ENCODE measurements around the gene HSPB6.
A peak's percentile ranks its signal among the peaks of the same experiment; 100 is the strongest.

The HSPB6 gene

DNA sequence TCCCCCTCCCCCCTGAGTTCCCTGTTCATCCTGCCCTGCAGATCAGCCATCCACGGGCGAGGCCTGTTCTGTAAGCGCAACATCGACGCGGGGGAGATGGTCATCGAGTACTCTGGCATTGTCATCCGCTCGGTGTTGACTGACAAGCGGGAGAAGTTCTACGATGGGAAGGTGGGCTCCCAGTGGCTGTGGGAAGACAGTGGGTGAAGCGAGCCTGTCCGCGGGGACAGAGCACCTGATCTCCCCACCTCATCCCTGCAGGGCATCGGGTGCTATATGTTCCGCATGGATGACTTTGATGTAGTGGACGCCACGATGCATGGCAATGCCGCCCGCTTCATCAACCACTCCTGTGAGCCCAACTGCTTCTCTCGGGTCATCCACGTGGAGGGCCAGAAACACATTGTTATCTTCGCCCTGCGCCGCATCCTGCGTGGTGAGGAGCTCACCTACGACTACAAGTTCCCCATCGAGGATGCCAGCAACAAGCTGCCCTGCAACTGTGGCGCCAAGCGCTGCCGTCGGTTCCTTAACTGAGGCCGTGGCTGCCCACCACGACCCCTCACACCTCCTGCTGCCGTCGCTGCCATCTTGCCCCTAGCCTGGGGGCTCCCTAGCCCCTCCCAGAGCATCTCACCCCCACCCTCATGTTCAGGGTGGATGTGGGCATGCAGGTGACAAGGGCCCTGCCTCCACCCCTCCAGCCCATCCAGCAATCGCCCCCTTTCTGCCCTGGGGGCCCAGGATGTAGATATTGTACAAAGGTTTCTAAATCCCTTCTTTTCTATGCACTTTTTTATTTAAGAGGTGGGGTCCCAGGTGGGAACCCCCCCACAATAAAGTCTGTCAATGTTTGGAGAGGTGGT, 18.6 kb downstream of the HSPB6 start:
- Histone ChIP-seq H3K4me2 (ENCODE audit: low read length) (no peak overlapping the region), H2AFZ (ENCODE audit: low read depth, low read length) (no peak overlapping the region), H3K36me3 (replicated peaks; ENCODE audit: low read depth, low read length) (peaks cover 44% of the 10 kb centered on the region), H3K27me3 (ENCODE audit: low read depth, low read length) (no peaks in the 10 kb centered on the region), H3K4me1 (ENCODE audit: low read length) (peaks cover 24% of the 10 kb centered on the region), H3K9ac (ENCODE audit: low read length) (no peak overlapping the region), H3K27ac (ENCODE audit: low read length) (no peak overlapping the region), H3K79me2 (ENCODE audit: low read length) (peaks cover 2% of the 10 kb centered on the region; the same call in 1 of the 2 replicates), H3K4me3 (ENCODE audit: low read length) (no peak overlapping the region), H4K20me1 (ENCODE audit: insufficient read depth, low read length) (peaks cover 9% of the 10 kb centered on the region; the same call in 1 of the 2 replicates), H3K9me3 (ENCODE audit: insufficient read depth, low read length) (no peaks in the 10 kb centered on the region)
- TF ChIP-seq, protein P1, sequence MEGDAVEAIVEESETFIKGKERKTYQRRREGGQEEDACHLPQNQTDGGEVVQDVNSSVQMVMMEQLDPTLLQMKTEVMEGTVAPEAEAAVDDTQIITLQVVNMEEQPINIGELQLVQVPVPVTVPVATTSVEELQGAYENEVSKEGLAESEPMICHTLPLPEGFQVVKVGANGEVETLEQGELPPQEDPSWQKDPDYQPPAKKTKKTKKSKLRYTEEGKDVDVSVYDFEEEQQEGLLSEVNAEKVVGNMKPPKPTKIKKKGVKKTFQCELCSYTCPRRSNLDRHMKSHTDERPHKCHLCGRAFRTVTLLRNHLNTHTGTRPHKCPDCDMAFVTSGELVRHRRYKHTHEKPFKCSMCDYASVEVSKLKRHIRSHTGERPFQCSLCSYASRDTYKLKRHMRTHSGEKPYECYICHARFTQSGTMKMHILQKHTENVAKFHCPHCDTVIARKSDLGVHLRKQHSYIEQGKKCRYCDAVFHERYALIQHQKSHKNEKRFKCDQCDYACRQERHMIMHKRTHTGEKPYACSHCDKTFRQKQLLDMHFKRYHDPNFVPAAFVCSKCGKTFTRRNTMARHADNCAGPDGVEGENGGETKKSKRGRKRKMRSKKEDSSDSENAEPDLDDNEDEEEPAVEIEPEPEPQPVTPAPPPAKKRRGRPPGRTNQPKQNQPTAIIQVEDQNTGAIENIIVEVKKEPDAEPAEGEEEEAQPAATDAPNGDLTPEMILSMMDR (IDR thresholded peaks at IDR 0.05; ENCODE audit: low read depth, low read length) = no peak
- no peak for TF ChIP-seq EZH2phosphoT487 (IDR thresholded peaks at IDR 0.05; ENCODE audit: low read depth)

DNA sequence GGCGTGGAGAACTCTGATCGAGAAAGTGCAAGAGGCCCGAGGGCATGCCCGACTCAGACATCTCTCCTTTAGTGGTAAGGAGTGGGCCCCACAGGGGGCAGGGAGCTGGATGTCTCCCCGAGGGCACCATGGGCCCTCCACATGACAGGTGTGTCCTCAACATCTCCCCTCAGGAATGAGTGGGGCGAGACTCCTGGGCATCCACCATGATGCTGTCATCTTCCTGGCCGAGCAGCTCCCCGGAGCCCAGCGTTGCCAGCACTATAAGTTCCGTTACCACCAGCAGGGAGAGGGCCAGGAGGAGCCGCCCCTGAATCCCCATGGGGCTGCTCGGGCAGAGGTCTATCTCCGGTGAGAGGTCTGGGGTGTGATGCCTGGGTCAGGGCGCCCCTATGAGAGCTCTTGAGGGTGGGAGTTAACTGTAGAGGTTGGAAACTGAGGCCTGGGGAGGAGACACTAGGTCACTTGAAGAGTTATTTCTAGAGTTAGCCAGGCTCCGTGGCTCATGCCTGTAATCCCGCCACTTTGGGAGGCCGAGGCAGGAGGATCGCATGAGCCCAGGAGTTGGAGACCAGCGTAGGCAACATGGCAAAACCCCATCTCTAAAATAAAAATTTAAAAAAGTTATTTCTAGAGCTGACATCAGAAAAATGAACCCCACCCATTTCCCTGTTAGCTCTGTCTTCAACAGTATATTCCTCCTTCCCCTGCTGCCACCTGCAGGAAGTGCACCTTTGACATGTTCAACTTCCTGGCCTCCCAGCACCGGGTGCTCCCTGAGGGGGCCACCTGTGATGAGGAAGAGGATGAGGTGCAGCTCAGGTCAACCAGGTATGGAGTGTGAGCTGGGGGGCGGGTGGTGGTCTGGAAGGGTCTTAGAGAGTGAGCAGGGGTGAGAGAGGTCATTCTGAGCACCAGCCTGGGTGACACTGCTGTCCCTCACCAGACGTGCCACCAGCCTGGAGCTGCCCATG, 19.6 kb downstream of the HSPB6 start:
- Histone ChIP-seq H4K20me1 (ENCODE audit: insufficient read depth, low read length) (peaks cover 9% of the 10 kb centered on the region; the same call in 1 of the 2 replicates), H3K36me3 (replicated peaks; ENCODE audit: low read depth, low read length) (peaks cover 49% of the 10 kb centered on the region)

GRCh38 chr19:35734889-35735288, 21.9 kb downstream of the HSPB6 start:
- H4K20me1 ChIP-seq (ENCODE audit: insufficient read depth, low read length) = peaks cover 7% of the 10 kb centered on the region; the same call in 1 of the 2 replicates
- no peak overlapping the region for H3K4me3 ChIP-seq (ENCODE audit: low read length)
- H3K79me2 ChIP-seq (ENCODE audit: low read length) = no peaks in the 10 kb centered on the region
- no peak overlapping the region for H3K9ac ChIP-seq (ENCODE audit: low read length)
- peaks cover 3% of the 10 kb centered on the region for H3K4me1 ChIP-seq (ENCODE audit: low read length)
- no peak overlapping the region for H2AFZ ChIP-seq (ENCODE audit: low read depth, low read length)
- H3K27me3 ChIP-seq (ENCODE audit: low read depth, low read length) = no peaks in the 10 kb centered on the region
- H3K9me3 ChIP-seq (ENCODE audit: insufficient read depth, low read length) = no peaks in the 10 kb centered on the region
- no peak overlapping the region for H3K4me2 ChIP-seq (ENCODE audit: low read length)
- peaks cover 65% of the 10 kb centered on the region for H3K36me3 ChIP-seq (replicated peaks; ENCODE audit: low read depth, low read length)
- TF ChIP-seq, protein P1 (IDR thresholded peaks at IDR 0.05; ENCODE audit: low read depth, low read length) = no peak
- TF ChIP-seq EZH2phosphoT487 (IDR thresholded peaks at IDR 0.05; ENCODE audit: low read depth) = no peak
- H3K27ac ChIP-seq (ENCODE audit: low read length) = no peak overlapping the region

More for the DNA sequence above, 19.6 kb downstream of the HSPB6 start:
- H3K4me3 ChIP-seq (ENCODE audit: low read length) = no peak overlapping the region
- H3K27ac ChIP-seq (ENCODE audit: low read length) = no peak overlapping the region
- no peak overlapping the region for H3K9ac ChIP-seq (ENCODE audit: low read length)
- H2AFZ ChIP-seq (ENCODE audit: low read depth, low read length) = no peak overlapping the region
- H3K27me3 ChIP-seq (ENCODE audit: low read depth, low read length) = no peaks in the 10 kb centered on the region
- no peak overlapping the region for H3K4me2 ChIP-seq (ENCODE audit: low read length)
- H3K4me1 ChIP-seq (ENCODE audit: low read length) = peaks cover 14% of the 10 kb centered on the region
- peaks cover 2% of the 10 kb centered on the region; the same call in 1 of the 2 replicates for H3K79me2 ChIP-seq (ENCODE audit: low read length)
- no peaks in the 10 kb centered on the region for H3K9me3 ChIP-seq (ENCODE audit: insufficient read depth, low read length)
- TF ChIP-seq EZH2phosphoT487 (IDR thresholded peaks at IDR 0.05; ENCODE audit: low read depth) = no peak
- TF ChIP-seq, protein P1 (IDR thresholded peaks at IDR 0.05; ENCODE audit: low read depth, low read length) = peak; percentile 25
